A673 (cell line): ENCODE data around the gene GPD2. TPM values are rescaled to one million over a fixed set of nuclear protein-coding genes. Genes with fewer than 3 reads are reported as not detected.

ENCODE experiments used
- Bru-seq: library from RNA; stranded (reverse); fragments of 400-500 nt; gene quantifications from one replicate; lab custom pipeline; 2021; lab: Mats Ljungman, UMichigan
- BruChase-seq, 2 experiments: library from RNA; stranded (reverse); fragments of 400-500 nt; gene quantifications; one replicate each; lab custom pipeline; 2021; lab: Mats Ljungman, UMichigan
- BruUV-seq: library from RNA; stranded (reverse); fragments of 400-500 nt; replicated peaks from 2 replicates; lab custom pipeline; 2021; lab: Mats Ljungman, UMichigan
- CTCF ChIA-PET: fragments of 300-600 bp; sonication (Branson Sonifier 250); formaldehyde crosslinking; loops from one replicate; lab custom pipeline; 2022; ENCODE audit warnings: antibody characterized with exemption; lab: Charles Lee
- POLR2A ChIA-PET: fragments of 300-600 bp; sonication (Branson Sonifier 250); formaldehyde crosslinking; loops from one replicate; lab custom pipeline; 2022; ENCODE audit warnings: antibody characterized with exemption; ENCODE audit not compliant: low non-redundant PET; lab: Charles Lee
- DNase-seq: peaks from one replicate; pipeline ENCODE4 v3.0.0-alpha.2; 2015; ENCODE audit warnings: low spot score
- H3K27ac ChIP-seq: fragments of 200-600 bp; sonication (generic); 2 replicates; pipeline ENCODE4 v1.5.1; 2016; ENCODE audit warnings: mixed run types, low read depth, mild to moderate bottlenecking, mixed read lengths, antibody characterized with exemption, low read length; ENCODE audit not compliant: poor library complexity, severe bottlenecking
- H3K27me3 ChIP-seq: fragments of 200-600 bp; sonication (generic); replicated peaks from 2 replicates; pipeline ENCODE4 v1.6.1; 2017; ENCODE audit warnings: mixed run types, low read depth, mild to moderate bottlenecking, mixed read lengths, antibody characterized with exemption, low read length; ENCODE audit not compliant: insufficient read depth, poor library complexity
- H3K36me3 ChIP-seq: fragments of 200-600 bp; sonication (generic); 2 replicates; pipeline ENCODE4 v1.6.1; 2016; ENCODE audit warnings: mixed run types, mild to moderate bottlenecking, mixed read lengths, antibody characterized with exemption, low read length; ENCODE audit not compliant: insufficient read depth, poor library complexity, severe bottlenecking
- H3K4me1 ChIP-seq: fragments of 200-600 bp; sonication (generic); 2 replicates; pipeline ENCODE4 v1.6.1; 2017; ENCODE audit warnings: mixed run types, mild to moderate bottlenecking, mixed read lengths, antibody characterized with exemption, low read length; ENCODE audit not compliant: insufficient read depth, poor library complexity, severe bottlenecking
- H3K4me3 ChIP-seq: fragments of 200-600 bp; sonication (generic); 2 replicates; pipeline ENCODE4 v1.5.1; 2016; ENCODE audit warnings: low read depth, mixed run types, mild to moderate bottlenecking, mixed read lengths, low read length; ENCODE audit not compliant: poor library complexity, severe bottlenecking
- H3K9me3 ChIP-seq: fragments of 200-600 bp; sonication (generic); 2 replicates; pipeline ENCODE4 v1.6.1; 2016; ENCODE audit warnings: mixed run types, low read depth, mild to moderate bottlenecking, mixed read lengths, antibody characterized with exemption, low read length; ENCODE audit not compliant: poor library complexity, severe bottlenecking
- CTCF ChIP-seq: fragments of 300-800, 200-600 bp; sonication (generic); conservative IDR thresholded peaks from 2 replicates; pipeline ENCODE4 v1.5.1; 2017; ENCODE audit warnings: low read depth, mild to moderate bottlenecking, antibody characterized with exemption, low read length, moderate library complexity, mixed read lengths
- EZH2 ChIP-seq: fragments of 200-600 bp; sonication (generic); IDR thresholded peaks from 2 replicates; pipeline ENCODE4 v1.6.1; 2017; ENCODE audit warnings: borderline replicate concordance, low read depth, mild to moderate bottlenecking, mixed read lengths, antibody characterized with exemption, low read length; ENCODE audit not compliant: poor library complexity, severe bottlenecking
- intact Hi-C: fragments of 100-400 bp; cut with micrococcal nuclease; formaldehyde crosslinking; loops from one replicate; pipeline ENCODE4 v1.10.0; 2022; ENCODE audit not compliant: unreplicated experiment
- long read RNA-seq: library from polyadenylated mRNA; stranded (forward); transcript quantifications from one replicate; pipeline ENCODE4 v2.0.0, GENCODE V29; 2022
- total RNA-seq: library from RNA; stranded (reverse); gene quantifications from 2 replicates; pipeline ENCODE4 v1.2.3, GENCODE V29; 2021

The GPD2 gene
- 33.9 and 39.4 TPM in 2 replicates for total RNA-seq
- Bru-seq, nascent RNA: percentile 73 among the genes with signal in this experiment
- percentile 61 among the genes with signal in this experiment for BruChase-seq, experiment 1, labeled RNA remaining after a 2-hour chase
- BruChase-seq, experiment 2, labeled RNA remaining after a 6-hour chase: percentile 71 among the genes with signal in this experiment
- long read RNA-seq, transcript GPD2-208 (17 exons, 2,457 nt): major isoform, 7 of 13 reads
- long read RNA-seq, partial matches to known transcripts: 5 of 13 reads
- long read RNA-seq, other reads (novel, unspliced or antisense): 1 of 13 reads

- Histone ChIP-seq H3K4me3 (peak within 1 kb of the TSS; percentile 55), H3K4me1 (peaks cover 21% of the 10 kb centered on the region), H3K27me3 (no peaks in the 10 kb centered on the region), H3K27ac (peak within 1 kb of the TSS; percentile 81), H3K9me3 (no peaks in the 10 kb centered on the region), H3K36me3 (no peaks in the 10 kb centered on the region)
- CTCF ChIA-PET: no interaction called here
- BruUV-seq: TSS peak; percentile 51
- no peak for TF ChIP-seq EZH2
- TF ChIP-seq CTCF: no peak
- peak; percentile 84 for DNase-seq
- intact Hi-C loops: loop anchor here (10.0 kb wide), 1 partner anchor 749 kb away; no protein-coding TSS in a partner anchor
- POLR2A ChIA-PET: no interaction called here
These were observed at the start of gene GPD2 for GRCh38 chr2:156435718-156436496. Gene GPD2, plus strand, starts transcription at chr2:156436379. Its CDS starts 39,727 bp downstream, at chr2:156476106.

GRCh38 chr2:156394033-156394741 is 42.0 kb upstream of the GPD2 start:
- POLR2A ChIA-PET: no interaction called here
- Histone ChIP-seq H3K27ac (no peak overlapping the region), H3K9me3 (no peaks in the 10 kb centered on the region), H3K4me3 (no peak overlapping the region), H3K36me3 (no peaks in the 10 kb centered on the region), H3K4me1 (no peaks in the 10 kb centered on the region), H3K27me3 (no peaks in the 10 kb centered on the region)
- TF ChIP-seq EZH2: no peak
- no peak for TF ChIP-seq CTCF
- intact Hi-C loops: no loop called here
- DNase-seq: no peak
- BruUV-seq: no TSS peak
- CTCF ChIA-PET: no interaction called here

DNA sequence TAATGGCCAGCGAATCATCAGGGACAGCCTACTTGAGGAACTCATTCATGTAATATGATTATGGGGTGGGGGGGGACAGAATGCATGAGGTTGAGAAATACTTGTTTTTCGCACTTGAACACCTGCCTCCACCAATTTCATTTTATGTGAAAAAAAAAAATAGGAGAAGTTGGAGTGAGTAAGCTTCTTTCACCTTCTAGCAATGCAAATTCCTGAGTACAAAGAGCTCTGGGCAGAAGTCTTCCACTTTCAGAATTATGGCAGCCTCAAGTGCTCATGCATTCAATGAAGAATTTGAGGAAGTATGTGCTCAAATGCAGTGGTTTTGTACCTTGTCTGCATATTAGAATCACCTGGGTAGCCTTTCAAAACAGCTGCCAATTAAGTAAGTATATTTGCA is 40.1 kb upstream of the GPD2 start:
- no peak for DNase-seq
- Histone ChIP-seq H3K4me1 (no peaks in the 10 kb centered on the region), H3K27ac (no peak overlapping the region), H3K4me3 (no peak overlapping the region), H3K9me3 (no peaks in the 10 kb centered on the region), H3K27me3 (no peaks in the 10 kb centered on the region), H3K36me3 (no peaks in the 10 kb centered on the region)
- TF ChIP-seq CTCF: no peak
- BruUV-seq: no TSS peak
- intact Hi-C loops: no loop called here
- ChIA-PET POLR2A (no interaction called here), CTCF (no interaction called here)
